DMS114 treated with DMSO at 0.1 percent for 48 hours (cell line): Measurements from ENCODE around the gene SUSD3.

Source experiments
- DNase-seq: peaks from one replicate; lab custom pipeline; 2025; ENCODE audit not compliant: unreplicated experiment; lab: John Stamatoyannopoulos, UW

SUSD3 gene

DNA sequence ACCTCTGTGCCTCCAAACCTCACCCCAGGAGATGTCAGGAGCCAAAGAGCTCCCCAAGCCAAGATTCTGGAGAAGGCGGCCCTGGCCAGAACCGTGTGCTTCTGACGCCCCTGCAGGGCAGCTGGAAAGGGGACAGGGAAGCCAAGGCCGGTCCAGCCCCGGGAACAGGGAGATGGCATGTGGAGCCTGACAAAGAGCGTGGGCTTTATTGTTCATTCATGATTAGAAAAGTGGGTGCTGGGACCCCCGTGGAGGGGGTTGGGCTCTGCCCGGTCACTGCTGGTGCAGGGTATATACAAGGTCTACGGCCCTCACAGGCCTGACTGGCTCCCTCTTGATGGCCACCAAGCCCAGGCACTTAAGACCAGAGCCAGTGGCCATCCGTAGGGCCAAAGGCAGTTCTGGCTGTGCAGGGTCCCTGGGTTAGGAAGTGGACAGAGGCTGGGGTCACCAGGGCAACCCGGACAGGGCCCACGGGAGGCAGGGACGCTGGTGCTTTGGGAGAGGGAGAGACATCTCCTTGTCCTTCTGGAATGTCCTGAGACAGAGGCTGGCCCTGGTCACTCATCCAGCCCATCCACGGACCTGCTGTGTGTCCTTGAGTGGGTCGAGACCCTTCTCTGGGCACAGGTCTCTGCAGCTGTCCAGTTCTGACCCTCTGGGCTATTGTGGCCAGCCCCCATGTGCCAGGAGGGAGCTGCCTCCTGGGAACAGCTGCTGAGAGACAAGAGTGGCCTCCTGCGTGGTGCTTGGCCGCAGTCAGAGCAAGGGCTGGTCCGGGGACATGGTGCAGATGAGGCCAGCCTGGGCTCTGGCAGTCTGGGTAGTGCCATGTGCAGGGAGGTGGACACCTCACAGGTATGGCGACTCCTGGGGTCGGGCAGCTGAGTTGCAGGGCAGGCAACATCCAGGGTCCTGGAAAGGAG lies 63.1 kb downstream of the SUSD3 start:
- DNase-seq, result no peak

DNA sequence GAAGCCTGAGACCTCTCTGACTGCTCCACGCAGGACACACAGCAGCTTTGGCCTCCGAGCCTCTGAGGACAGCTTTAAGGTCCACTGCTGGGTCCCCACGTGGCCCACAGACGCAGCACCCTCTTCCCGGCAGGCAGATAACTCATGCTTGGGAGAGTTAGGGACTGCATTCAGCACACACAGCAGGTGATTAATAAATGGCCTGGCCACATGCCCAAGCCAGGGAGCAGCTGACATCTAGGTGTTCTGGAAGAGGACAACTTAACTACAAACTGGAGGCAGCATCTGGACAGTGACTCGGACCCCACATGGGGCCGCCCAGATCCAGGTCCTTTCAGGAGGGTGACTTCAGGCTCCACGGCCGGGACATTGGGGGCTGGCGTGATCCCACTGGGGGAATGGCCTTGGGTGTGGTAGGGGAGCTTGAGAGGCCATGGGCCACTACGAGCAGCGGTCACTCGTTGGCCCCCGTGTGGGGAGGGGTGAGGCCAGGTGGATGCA lies 64.3 kb downstream of the SUSD3 start:
- DNase-seq, result no peak

DNA sequence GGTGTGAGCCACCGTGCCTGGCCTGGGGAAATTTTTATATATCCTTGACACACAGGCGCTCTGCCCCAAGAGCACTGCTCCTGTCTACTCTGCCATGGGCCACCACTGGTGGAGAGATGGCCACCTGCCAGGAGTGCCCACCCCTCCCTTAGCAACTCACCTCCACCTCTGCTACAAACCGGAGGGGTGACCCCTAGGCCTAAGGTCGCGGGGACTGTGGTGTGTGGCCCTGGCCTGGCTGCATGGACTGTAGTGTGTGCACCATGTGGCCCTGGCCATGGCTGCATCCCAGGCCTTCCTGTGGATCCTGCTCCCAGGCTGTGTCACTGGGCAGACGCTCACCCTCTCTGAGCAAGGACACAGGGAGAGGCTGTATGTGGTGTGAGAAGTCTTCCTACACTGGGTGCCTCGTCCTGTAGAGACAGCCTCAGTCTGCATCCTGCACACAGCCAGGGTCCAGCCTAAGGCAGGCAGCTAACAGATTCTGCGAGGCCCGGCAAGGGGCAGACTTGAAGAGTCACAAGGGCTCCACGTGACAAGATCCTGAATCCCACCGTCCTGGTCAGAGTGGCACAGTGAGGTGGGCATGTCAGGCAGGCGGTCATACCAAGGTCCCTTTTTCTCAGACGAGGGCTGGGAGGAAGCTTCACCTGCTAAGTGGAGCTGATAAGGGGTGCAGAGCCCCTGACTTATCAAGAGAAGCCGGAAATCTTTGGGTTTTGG lies 65.2 kb downstream of the SUSD3 start:
- no peak for DNase-seq

DNA sequence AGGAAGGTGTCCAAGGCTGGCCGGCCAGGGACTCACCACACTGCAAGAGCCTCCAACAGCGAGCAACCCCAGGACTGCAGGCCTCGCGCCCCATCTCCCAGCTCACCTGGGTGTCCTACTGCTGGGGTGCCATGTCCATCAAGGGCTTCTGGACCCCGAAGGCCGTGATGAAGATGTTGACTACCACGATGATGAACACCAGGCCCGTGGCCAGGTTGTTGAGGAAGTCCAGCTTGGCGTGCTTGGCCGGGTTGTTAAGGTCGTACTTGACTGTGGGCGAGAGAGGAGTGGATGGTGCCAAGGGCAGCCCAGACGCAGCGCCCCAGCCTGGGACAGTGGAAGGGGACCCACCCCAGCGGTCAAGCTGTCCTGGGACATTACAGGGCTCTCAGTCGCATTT lies 66.3 kb downstream of the SUSD3 start:
- DNase-seq, result no peak

DNA sequence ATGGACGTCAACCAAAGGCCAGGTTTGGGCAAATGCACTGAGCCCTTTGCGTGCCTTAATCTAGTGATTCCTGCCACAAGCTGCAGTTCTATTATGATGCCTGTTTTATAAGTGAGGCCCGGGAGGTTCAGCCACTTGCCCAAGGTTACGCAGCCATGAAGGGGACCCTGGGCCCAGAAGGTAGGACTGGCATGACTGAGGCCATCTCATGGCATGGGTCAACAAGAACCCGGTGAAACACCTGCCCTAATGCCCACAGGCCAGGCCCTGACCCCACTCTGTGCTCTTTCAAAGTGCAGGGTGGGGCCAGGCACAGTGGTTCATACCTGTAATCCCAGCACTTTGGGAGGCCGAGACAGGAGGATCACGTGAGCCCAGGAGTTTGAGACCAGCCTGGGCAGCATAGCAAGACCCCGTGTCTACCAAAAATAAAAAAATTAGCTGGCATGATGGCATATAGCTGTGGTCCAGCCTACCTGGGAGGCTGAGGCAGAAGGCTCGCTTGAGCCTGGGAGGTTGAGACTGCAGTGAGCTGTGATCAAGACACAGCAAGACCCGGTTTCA lies 66.9 kb downstream of the SUSD3 start:
- DNase-seq, result no peak

DNA sequence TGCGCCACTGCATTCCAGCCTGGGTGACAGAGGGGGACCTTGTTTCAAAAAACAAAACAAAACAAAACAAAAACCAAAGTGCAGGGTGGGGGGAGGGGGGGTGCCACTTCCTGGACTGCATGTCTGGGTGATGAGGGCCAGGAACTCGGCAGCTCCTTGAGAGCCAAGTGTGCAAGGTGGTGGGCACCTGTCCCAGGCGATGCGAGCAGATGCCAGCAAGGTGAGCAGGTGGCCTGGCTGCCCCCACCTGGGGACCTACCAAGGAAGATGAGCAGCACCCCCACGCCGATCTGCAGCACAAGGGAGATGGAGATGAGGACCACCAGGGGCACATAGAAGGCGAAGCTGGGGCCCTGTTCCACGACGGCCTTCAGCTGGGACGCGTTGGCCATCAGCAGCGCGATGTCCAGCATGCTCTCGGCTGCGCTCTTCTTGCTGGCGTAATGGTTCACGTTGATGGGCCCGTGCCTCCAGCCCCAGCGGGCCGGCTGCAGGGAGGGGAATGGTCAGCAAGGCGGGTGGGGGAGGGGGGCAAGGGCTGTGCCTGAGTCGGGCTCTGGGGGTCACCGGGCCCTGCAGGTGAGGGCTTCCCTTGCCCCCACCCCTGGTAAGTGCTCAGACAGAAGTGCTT lies 67.8 kb downstream of the SUSD3 start:
- no peak for DNase-seq

DNA sequence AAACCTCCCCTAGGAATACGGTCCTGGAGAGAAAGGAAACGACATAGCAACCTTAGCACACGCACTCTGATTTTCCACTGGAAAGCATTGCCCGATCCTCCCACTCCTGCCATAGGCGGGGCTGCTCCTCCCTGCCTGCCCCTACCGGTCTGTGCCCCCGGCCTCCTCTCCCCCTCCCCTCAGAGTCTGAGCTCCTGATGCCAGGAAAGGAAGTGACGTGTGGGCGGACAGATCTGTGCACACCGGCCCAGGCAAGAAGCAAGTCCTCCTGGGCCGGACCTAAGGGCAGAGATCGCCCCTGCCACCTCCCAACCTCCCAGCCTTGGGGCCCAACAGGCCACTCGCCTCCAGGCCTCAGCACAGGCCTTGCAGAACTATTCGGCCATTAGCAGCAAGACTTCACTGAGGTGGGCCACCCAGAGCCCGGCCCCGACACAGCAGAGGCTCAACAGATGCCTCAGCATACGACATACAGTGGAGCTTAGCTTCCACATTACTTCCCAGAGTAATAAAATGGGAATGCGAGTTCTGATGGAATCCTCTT lies 68.4 kb downstream of the SUSD3 start:
- no peak for DNase-seq

DNA sequence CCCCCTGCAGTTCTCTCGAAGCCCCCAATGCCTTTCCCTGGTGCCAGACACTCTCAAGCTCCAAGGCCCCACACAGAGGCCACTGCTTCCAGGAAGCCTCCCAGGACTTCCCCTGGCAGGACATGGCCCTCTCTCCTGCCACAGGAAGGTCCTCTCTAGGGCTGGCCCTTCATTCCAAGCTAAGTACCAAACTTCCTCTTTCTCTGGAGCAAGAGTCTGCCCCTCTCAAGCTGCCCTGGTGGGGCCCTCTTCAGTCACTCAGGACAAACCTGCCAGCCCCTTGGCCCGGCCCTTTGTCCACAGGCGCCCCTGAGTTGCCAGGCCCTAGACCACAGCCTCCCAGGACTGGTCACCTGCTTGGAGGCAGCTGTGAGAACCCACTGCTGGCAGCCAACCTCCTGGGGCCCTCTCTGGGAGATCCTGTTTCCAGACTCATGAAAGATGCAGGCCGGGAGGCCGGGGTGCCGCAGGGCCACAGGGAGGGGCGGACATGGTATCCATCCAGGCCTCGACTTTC lies 69.0 kb downstream of the SUSD3 start:
- DNase-seq, result no peak

DNA sequence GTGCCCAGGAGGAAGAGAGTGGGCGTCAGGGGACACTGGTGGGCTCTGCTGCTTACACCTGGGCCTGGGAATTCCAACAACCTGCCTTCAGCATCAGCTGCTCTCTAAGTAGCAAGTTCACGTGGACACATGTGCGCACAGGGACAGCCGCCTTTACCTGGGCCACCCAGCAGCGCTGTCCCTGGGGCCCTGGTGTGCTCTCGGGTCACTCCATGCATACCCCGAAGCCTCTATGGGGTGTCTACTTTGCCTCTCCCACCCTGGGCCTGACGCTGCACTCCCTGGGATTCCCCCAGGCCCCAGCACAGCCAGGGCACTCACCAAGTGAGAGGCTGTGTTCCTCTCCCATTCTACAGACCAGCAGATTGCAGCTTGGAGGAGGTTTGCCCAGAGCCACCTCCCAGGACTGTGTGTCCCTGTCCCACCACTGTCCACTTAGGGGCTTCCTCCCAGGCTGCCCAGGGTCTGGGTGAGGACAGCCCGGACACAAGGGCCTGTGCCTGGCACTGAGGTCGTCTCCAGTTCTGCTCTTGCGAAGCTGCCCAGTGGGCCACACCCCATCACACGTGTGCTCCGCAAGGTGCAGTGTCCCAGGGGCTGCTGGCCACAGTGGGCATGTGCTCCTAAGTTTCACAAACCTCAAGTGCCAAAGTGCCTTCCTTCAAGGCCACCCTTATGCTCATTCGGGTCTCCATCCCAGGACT lies 69.7 kb downstream of the SUSD3 start:
- DNase-seq, result no peak

DNA sequence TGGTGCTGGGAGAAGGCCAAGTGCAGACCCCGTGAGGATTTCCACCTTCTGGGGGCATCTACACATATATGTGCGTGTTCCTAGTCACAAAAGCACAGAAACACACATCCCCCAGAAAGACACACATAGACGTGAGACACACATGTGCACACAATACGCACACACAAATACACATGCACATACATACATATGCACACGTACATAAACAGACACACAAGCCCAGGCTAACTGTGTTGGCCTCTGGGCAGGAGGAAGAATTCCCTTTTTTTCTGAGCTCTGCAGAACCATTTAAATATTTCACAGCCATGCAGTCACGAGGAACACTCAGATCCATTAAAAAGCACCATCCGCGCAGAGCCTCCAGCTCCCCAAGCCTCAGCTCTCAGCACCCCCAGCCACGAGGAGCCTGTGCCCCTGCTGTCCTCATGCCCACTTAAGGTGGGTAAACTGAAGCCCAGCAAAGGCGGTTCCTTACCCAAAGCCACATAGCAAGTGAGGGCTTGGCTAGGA lies 70.3 kb downstream of the SUSD3 start:
- DNase-seq, result no peak

DNA sequence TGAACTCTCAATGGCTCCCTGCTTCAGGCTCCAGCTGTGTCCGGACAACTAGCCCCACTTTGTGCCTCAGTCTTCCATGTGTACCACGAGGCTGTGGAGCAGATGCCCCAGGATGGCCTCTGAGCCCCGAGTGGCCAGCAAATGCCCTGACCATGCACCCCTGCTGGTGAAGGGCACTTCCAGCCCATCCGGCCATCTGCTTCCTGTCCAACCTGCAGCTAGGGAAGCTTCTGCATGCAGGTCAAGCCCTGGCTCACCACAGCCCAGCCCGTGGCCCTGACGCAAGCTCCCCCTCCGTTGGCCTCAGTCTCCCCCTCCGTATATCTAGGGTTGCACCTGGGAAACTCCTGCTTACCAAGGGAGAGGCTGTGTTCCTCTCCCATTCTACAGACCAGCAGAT lies 70.8 kb downstream of the SUSD3 start:
- no peak for DNase-seq

DNA sequence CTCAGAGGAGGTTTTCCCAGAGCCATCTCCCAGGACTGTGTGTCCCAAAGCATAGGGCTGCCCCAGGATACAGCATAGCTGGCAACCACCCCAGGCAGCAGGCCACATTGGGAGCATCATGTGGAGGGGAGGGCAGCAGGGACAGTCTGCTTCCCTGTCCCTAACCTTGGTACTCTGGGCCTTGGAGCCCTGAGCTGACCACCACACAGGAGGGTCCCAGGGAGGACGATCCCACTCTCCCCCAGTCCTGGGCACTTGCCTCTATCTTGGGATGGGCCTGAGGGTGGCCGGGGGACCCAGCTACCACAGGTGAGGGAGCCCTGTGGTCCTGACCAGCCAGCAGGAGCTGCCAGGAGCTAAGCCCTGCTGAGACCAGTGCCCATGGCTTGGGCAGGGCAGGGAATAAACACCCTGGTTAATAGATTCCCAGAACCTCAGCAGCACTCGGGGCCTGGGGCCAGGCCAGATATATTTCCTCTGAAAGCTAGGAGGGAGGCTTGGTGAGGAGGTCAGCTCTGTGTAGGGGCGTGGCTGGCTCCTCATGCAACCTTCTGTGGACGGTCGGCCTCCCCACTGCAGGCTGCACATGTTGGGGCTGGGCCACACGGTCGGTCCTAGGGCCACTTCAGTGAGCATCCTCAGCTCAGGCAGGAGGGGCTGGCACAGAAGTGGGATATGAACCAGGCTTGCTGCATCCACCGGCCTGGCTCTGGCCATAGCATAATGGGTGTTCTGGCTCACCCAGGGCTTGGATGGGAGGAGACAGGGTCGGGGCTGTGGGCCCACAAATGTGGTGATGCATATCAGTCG lies 71.4 kb downstream of the SUSD3 start:
- DNase-seq, result no peak

DNA sequence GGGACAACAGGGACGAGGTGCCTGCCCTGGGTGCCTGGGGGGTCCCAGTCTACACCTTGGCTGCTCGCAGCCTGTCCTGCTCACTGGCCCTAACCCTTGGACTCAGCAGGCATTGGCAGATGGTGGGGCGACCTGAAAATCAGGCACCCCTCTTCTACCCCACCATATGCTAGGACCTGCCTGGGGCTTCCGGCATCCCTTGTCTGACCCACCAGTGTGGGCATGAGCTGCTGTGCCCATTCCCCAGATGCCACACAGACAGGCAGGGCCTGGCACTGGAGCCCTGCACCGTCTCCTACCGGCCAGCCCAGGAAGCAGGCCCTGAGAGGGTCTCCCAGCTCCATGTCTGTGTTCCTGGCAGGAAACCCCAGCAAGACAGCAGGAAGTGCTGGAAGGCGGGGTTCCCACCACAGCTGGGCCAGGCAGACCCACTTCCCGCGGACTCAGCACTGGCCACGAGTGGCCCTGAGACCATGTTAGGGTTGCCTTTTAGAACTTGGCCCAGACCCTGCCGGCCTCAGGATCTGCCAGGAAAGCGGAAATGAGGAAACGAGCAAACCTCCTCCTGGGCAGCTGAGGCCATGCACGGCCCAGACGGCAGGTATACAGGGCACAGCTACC lies 72.5 kb downstream of the SUSD3 start:
- DNase-seq, result no peak

DNA sequence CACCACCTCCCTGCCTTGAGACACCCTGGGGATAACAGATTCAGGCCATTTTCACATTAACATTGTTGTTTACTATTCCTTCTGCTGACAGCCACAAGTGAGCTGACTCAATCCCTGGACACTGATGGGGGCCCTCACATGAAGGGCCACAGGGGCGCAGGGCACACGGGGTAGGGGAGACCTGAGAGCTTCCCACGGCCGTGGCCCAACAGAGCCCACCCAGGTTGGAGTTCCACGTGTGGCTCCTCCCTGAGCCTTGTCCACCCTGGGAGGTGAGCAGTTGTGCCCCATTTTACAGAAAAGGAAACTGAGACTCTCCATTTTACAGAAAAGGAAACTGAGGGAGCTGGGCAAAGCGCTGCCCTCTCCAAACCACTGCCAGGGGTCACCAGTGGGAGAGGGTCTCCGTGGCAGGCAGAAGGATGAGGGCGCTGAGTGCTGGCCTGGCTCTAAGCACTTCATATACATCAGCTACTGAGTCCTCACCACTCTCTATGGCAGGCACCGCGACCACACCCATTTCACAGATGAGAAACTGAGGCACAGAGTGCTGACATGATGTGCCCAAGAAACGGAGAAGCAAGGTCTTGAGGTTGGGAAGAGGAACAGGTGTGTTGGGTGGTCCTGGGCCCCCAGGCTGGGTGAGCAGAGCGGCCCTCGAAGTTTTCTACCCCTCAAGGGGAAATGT lies 73.2 kb downstream of the SUSD3 start:
- no peak for DNase-seq

DNA sequence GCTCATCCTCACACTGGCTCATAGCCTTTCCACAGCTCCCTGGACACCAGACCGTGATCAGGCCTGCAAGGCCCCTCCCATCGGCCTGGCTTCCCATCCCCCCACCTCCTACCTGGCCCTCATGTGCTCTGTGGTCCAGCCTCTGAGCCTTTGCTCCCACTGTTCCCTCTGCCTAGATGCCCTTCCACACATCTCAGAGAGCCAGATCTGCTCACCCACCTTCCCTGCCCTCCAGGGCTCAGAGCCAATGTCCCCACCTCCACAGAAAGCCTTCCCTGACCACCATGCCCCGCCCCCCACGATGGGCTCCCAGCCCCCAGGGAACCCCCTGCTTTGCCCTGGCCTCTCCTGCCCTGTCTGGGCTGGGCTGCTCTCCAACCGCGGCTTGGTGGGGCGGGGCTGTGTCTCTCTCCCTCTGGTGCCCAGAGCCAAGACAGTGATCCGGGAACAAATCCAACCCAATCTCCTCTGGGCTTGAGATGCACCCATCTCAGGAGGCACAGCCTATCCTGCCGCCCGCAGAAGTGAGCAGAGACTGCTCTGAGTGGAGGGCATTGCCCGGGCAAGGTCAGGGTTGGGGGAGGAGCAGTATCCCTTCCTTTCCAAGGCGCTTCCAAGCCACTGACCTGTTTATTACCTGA lies 73.9 kb downstream of the SUSD3 start:
- no peak for DNase-seq

DNA sequence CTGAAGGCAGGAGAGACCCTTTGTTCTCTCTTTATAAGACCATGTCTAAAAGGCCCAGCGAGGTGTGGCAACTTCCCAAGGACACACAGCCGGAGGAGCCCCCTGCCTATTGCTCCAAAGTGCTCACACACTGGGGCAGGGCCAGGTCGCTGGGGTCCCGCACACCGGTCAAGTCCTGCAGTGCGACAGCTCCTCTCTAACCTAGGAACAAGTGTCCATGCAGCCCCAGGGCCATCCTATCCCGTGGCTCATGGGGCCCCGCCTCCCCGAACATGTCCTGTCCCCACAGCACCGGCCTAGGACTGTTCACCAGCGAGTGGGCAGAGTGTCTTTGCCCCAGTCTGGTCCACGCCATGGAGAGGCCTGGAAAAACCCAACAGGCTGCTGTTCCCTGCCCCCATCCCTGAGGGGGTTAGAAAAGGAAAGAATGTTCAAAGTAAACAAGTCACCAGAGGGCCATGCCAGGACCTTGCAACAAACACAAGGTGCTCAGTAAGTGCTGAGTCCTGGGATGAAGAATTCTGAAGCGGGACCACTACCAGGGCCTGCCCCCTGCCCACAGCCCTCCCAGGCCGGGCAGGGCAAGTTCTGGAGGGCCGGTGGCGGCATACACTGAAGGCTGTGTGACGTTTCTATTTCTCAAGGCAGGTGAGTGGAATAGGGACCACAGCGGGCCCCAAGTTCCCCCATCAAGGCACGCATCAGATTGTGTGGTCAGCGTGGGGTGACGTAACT lies 74.6 kb downstream of the SUSD3 start:
- no peak for DNase-seq

DNA sequence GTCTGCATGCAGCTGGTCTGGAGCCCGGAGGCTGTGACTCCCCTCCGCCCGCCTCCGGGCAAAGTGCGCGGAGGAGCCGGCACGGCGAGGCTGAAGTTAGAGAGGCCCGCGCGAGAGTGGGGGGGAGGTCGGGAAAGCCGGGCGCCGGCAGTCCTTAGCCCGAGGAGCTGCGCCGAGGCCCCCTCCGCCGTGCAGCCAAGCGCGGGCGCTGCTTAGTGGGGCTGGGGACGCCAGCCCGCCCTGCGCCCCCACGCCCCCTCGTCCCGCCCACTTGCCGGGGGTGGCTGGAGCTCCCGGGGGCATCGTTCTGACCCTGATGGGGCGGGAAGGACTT lies 75.1 kb downstream of the SUSD3 start:
- no peak for DNase-seq
